ENCODE measurements around the gene SAE1.
"Not testable (repeated sequence)": the region's sequence is repeated elsewhere in the genome, so short reads cannot be mapped to it uniquely, and the experiment has no call there.

Gene SAE1

DNA sequence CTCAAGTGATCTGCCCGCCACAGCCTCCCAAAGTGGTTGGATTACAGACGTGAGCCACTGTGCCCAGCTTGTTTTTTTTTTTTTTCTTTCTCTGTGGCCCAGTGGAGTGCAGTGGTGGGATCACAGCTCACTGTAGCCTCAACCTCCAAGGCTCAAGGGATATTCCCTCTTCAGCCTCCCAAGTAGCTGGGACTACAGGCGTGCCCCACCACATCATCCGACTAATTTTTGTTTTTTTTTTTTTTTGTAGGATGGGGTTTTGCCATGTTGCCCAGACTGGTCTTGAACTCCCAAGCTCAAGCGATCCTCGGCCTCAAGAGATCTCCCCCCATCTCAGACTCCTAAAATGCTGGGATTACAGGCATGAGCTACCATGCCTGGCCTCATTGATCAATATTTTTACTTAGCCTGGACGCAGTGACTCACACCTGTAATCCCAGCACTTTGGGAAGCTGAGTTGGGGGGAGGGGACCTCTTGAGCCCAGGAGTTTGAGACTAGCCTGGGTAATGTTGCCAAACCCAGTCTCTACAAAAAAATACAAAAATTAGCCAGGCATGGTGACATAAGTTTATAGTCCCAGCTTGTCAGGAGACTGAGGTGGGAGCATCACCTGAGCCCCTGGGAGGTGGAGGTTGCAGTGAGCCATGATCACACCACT lies 1.7 kb downstream of the SAE1 start:
- DNase-seq, result no peak

DNA sequence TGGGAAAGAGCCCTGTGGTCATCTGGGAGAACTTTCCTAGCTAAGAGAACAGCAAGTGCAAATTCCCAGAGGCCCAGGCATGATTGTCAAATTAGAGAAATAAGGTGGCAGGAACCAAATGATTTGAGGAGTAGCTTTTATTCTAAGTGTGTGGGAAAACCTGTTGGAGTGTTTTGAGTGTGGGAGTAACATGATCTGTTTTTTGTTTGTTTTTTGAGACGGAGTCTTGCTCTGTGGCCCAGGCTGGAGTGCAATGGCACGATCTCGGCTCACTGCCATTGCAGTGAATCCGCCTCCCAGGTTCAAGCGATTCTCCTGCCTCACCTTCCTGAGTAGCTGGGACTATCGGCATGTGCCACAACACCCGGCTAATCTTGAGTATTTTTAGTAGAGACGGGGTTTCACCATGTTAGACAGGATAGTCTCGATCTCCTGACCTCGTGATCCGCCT lies 2.4 kb downstream of the SAE1 start:
- no peak for DNase-seq

DNA sequence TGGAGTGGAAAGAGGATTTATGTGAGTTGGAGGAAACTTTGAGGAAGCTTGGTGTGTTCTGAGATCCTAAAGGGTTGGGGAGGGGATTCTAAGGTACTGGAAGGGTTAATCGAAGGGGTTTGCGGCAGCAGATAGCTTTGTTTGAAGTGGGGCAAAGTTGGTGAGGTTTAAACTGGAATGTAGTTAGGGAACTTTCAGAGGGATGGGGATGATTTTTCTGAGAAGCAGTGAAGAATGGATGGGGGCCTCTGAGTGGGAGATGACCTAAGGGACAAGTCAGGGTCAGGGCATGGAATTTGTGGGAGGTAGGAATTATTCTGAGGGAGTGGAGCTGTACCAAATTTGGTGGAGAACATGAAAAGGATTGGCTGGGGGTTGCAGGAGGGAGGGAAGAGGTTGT lies 3.9 kb downstream of the SAE1 start:
- DNase-seq, result no peak

DNA sequence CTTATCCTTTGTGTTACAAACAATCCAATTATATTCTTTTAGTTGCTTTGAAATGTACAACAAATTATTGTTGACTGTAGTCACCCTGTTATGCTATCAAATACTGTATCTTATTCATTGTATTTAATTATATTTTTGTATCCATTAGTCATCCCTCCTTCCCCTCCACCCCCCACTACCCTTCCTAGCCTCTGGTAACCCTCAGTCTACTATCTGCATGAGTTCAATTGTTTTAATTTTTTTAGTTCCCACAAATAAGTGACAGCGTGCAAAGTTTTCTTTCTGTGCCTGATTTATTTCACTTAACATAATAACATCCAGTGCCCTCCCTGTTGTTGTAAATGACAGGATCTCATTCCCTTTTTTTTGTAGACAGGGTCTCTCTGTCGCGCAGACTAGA lies 4.5 kb downstream of the SAE1 start:
- DNase-seq, result no peak

DNA sequence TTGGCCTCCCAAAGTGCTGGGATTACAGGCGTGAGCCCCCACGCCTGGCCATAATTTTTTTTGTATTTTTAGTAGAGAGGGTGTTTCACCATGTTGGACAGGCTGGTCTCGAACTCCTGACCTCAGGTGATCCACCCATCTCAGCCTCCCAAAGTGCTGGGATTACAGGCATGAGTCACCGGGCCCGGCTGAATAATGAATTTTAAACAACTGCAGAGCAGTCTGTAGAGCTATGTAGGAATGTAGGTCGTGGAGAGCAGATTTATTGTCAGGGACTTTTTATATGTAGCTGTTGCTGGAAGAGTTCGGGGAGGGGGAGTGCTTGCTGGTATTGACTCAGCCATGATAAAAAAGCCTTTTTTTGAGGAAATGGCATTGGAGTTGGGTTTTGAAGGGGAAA lies 10.6 kb downstream of the SAE1 start:
- not testable (repeated sequence) for DNase-seq

DNA sequence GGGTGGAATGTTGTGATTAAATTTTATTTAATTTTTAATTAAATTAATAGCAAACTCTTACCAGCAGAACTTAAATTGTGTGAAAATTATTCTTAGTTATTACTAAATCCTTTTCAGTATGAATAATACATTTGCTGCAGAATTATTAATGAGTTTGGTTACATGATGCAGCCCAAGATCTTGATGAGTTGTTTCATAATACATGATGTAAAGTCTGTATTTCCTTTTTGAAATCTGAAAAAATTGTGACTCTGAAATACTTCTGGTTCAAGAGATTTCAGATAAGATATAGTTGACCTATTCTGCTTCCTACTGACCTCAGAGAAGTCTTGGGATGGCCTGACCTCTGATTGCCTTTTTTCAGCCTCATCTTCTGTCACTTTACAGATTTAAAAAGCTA lies 11.1 kb downstream of the SAE1 start:
- DNase-seq, result no peak

DNA sequence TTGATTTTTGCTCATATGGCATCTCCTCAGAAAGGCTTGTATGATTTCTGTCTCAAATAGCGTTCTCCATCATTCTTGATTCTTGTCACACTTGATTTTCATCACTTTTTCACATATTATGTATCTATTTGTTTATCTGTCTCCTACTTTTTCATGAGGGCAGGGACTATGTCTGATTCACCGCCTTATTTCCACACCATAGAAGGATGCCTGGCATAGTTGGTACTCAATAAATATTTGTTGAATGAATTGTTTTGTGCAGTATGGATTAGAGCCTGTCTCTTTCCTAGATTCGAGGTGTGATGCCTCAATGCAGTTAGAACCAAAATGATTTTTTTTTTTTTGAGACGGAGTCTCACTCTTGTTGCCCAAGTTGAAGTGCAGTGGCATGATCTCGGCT lies 12.1 kb downstream of the SAE1 start:
- no peak for DNase-seq

DNA sequence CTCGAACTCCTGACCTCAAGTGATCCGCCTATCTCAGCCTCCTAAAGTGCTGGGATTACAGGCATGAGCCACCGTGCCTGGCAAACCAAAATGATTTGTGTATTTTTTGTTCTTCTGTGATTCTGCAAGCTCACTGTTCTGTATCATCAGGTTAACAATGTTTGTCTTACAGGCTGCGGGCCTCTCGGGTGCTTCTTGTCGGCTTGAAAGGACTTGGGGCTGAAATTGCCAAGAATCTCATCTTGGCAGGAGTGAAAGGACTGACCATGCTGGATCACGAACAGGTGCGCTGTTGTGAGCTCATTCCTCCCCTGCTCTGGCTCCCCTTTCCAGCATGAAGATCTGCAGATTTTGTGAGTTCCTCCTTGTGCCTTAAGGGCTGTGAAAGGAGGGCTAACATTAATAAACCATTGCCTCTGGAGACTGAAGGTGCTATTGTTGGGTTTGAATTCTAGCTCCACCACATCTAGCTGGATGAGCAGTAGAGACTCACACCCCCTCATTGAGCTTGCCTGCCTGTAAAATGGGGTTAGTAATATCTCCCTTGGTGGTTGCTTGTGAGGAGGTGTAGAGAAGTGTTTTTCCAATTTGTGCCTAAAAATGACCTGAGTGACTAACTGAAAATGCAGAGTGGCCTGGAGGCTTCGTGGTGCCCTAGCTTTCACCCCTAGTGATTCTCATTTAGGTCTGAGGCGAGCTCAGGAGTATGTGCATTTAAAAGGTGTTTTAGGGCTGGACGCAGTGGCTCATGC lies 12.9 kb downstream of the SAE1 start:
- DNase-seq, result no peak

DNA sequence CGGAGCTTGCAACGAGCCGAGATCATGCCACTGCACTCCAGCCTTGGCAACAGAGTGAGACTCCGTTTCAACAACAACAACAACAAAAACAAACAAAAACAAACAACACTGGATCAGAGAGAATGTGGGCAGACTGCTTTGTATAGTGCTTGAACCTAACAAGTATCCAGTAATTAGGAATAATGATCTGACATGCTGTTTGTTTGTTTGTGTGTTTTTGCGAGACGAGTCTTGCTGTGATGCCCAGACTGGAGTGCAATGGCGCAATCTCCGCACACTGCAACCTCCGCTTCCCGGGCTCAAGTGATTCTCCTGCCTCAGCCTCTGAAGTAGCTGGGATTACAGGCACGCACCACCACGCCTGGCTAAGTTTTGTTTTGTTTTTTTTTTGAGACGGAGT lies 14.0 kb downstream of the SAE1 start:
- no peak for DNase-seq

DNA sequence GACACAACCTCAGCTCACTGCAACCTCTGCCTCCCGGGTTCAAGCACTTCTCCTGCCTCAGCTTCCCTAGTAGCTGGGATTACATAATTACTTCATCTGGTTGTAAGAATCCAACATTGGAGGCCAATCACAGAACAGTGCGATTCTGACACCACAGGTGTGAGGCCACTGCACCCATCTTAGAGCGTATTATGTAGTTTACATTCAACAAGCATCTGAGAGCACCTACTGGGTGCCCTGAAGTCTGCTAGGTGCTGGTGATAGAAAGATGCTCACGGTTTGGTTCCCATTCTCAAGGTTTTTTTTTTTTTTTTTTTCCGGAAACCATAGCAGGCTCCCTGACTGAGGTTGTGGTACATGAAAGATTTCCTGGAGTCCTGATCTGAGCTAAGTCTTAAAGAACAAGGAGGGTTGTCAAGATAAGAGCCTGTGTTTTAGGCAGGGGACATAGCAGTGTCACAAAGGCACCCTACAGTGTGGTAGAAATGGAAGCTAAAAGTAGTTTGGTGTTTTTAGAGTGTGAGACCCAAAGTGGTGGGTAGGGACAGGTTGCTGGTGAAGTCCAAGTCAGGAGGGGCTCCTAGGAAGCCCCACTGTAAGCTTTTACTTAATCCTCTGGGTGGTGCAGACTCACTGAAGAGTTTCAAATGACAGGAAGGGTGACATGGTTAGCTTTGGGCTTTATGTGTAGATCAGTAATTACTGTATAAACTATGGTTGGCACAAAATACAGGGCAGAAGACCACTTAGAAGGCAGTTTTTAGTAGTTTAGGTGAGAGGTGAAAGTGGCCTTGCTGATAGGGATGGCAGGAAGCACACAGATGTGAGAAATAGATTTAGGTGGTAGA lies 15.2 kb downstream of the SAE1 start:
- DNase-seq, result no peak

DNA sequence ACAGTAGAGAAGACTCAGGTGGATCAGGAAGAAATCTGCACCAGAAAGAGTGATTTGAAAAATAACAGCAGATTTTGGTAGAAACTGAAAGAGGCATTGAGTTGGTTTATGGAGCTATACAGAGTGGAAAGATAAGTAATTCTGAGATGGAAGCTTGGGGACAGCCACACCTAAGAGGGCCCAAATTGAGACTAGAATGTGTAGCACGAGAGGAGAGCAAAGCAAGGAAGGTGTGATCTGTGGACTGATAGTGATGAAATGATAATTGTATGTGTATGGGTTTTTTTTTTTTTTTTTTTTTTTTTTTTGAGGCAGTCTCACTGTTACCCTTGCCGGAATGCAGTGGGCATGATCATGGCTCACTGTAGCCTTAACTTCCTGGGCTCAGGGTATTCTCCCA lies 16.3 kb downstream of the SAE1 start:
- DNase-seq, result no peak

DNA sequence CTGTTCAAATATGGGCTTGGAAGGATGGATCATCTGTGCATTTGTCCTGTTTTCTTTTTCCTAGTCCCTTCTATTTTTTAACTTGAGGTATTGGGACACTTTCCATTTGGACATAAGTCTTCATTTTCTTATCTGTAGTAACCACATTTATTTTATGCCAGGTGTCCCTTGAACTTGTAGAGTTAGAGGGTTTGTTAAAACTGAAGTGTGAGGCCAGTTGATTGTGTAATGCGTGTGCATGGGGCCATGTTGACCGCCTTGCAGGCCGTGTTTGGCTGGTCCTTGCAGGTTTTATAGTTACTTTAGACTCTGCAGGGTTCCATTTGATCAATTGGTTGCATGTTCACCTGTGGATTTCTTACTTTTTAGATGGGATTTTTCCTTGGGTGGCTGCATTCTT lies 21.0 kb downstream of the SAE1 start:
- DNase-seq, result no peak

DNA sequence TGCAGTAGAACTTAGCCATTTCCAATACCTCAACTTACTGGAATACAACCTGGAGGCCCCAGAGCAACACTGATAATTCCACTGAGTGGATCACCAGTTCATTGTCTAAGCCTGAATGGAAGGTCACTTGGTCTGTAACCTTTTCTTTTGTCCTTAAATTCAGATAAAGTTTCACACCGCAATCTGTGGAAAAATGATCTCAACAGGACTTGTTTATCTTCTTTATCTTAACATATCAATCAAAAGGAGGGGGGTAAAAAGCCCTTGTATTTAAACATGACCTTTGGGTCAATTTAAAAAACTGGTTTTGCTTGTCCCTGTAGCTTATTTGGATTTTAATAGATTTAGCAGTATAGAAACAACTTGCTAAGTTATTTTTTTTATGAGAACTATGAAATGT lies 21.6 kb downstream of the SAE1 start:
- DNase-seq, result no peak

DNA sequence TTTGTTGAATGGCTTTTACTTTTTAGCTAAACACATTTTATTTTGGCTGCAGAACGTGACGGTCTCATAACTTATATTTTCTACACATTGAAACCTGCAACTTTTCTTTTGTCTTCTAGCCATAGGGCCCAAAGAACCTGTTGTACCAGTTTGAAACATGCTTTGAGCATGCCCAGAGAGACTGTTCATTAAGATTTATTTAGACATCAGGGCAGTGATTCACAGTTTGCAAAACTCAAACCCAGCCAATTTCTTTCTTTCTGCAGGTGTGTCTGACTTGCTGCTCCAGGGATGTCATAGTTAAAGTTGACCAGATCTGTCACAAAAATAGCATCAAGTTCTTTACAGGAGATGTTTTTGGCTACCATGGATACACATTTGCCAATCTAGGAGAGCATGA lies 22.0 kb downstream of the SAE1 start:
- DNase-seq, result no peak

DNA sequence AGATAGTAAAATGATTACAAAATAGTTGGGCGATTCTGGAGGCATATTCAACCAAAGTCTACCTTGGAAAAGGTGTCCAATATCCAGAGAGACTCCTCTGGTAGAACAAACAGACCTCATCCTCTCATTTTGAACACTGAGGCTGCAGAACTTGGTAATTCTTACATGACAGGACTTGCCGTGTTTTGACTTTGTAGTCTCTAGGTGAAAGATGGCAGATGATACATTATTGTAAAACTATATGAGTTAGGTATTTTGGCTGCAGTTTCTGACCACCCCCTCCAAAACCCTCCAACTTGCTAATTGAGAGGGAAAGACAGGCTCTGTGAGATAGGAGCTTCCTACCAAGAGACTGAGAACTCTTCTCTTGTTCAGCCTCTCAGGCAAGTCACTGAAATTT lies 22.6 kb downstream of the SAE1 start:
- no peak for DNase-seq

DNA sequence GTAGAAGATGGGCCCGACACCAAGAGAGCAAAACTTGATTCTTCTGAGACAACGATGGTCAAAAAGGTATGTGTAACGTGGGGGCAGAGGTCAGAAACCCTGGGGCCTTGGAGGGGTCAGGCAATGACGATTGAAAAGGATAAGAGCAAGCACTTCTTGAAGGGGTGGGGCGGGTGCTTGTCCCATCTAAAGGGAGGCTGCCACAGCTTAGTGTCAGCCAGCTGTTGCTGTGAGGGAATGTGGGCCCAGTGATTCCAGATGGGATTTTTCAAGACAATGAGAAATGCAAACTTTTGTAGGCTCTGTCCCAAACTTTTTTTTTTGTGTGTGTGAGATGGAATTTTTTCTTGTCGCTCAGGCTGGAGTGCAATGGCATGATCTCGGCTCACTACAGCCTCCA lies 24.5 kb downstream of the SAE1 start:
- DNase-seq, result no peak

DNA sequence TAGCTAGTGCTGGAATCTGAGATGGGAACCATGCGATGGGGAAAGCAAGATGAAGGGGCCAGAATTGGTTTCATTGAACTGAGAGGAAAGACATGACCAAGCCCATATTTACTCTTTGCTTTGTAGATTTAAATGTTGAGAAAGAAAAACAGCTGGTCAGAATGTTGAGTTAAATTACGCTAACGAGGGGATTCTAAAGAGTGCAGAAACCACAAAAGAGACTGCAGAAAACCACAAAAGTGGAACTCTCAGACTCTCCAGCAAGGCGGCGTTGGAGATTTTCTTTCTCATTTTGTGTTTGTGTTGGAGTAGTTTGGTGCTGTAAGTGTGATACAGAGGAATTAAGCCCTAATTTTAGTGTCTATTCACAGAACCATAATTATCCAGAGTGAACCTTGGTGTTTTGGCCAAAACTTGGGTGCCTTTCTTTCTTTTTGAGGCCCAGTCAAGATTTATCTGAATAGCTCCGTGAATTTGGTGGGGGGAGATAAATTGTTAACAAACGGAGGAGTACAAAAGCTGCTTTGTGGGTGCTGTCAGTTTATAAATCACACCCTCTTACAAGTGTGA lies 26.3 kb downstream of the SAE1 start:
- no peak for DNase-seq

DNA sequence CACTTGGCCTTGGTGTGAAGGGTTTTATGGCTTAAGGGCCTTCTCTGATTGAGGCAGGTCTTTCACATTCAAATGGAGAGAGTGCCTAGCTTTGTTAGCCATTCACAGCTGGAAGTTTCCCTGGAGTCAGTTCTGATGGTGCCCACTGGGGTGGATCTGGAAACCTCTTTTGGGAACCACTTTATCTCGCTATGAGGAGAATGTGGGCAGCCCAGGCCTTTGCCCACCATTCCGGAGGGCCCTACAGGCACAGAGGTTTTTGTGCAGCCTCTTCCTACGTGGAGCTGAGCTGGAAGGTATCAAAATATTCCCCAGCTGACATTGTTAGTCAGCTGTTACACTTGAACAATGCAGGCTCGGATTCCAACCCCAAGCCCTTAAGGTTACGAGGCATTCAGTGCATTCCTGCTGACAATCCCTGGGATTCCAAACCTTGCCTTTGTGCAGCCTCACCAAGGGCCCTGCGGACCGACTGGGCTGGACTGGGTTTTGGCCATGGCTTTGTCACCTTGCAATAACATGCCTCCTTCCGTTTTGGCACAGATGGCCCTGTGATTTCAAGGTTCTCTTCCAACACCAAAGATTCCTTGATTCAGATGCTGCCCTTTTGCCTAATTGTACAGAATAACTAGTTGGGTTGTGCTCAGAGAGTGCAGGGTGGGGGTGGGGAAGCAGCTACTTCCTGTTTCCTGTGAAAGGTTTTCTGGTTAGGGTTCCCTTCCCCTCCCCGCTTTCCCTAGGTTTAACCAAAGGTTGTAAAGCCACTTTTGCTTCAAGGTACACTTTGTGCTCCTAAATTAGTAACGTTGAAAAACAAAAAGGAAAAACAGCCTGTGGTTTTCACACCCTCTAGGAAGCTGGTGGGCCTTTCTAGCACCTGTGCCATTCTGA lies 27.0 kb downstream of the SAE1 start:
- no peak for DNase-seq

DNA sequence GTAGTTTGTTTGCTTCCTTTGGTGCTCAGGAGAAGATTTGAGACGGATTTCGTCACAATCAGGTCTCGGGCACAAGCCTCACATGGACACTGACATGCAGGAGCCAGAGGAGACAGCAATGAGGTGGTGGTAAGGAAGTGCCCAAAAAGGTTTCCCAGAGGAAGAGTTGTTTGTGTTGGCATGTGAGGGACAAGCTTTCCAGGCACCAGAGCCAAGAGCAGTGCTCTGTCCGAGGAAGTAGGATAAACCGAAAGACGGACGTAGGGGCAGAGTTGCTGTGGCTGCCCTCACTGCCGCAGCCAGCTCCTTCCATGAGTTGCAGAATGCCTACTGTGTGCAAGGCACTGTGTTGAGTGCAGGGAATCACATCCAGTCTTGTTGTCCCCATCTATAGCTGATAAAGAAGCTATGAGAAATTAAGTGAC lies 27.7 kb downstream of the SAE1 start:
- DNase-seq, result no peak

DNA sequence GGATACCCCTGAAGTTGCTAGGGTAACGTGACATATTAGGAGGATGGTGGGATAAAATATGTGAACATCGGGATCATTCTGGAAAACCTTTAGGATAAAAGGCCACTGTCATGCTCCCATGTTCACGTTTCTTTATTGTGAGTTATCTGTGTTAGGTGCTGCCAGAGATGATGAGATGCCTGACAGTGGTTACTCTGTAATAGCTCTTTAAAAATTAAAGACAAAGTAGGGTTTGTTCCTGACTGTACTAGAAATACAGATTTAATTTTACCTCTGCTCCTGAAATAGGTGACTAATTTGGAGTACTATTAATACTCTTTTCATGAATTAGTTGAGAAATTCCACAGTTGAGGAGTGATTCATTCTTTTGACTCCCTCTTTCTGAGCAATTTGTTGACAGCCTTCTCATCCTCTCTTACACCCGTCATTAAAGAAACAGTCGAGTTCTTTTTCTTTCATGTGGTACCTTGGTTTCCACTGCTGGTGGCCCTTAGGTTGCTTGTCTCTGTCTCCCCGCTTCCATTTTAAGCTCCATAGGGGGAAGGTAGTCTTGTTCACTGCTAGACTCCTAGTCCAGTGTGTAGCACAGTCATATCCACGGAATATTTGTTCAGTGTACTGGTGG lies 28.4 kb downstream of the SAE1 start:
- no peak for DNase-seq

DNA sequence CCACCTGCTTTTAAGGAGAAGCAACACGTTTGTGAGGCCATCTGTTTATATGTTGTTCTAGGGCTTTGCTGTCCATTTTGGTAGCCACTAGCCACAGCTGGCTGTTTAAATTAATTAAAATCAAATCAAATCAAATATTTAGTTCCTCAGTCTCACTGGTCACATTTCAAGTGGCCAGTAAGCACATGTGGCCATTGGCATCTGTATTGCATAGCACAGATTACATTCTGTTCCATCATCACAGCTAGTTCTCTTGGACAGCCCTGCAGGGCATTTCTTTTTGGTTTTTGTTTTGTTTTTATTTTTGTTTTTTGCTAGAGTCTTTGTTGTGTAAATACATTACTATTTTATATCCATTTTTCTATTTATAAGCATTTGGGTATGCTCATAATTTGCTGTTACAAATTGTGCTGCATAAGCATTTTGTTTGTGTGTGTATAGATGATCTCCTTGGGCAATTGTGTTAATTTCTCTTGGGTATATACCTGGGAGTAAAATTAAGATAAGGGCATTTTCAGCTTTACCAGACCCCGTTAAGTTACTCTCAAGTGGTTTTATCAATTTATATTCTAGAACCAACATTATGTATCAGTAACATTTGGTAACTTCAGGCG lies 31.3 kb downstream of the SAE1 start:
- DNase-seq, result no peak

DNA sequence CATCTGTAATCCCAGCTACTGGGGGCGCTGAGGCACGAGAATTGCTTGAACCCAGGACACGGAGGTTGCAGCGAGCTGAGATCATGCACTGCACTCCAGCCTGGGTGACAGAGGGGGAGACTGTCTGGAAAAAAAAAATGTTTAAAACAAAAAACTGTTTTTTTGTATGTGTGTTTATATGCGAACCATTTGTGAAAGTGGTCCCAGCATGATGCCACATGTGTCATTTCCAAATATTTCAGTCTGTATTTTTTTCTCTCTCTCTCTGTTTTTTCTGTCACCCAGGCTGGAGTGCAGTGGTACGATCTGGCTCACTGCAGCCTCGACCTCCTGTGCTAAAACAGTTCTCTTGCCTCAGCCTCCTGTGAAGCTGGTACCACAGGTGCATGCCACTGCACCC lies 37.4 kb downstream of the SAE1 start:
- DNase-seq, result no peak

Data from GOT3 (cell line).